K562 (cell line): ENCODE measurements around the gene PKD1L1.

Source experiments
- CHD1 ChIP-seq: fragments of 200-600 bp; sonication (generic); IDR thresholded peaks from one replicate; pipeline ENCODE4 v1.6.1; 2012; ENCODE audit warnings: mild to moderate bottlenecking, moderate library complexity, low read length, inconsistent platforms
- CTCF ChIP-seq, 3 experiments: IDR thresholded peaks in 2 of 3; conservative IDR thresholded peaks in 1 of 3; 2 replicates each; pipeline ENCODE4 v1.5.1; 2011 to 2012; ENCODE audit warnings: low read length in 3 of 3, mild to moderate bottlenecking in 3 of 3, control low read depth in 2 of 3, improper control_type of control experiment in 1 of 3, inconsistent platforms in 1 of 3, low read depth in 1 of 3, mixed read lengths in 1 of 3, moderate library complexity in 1 of 3; ENCODE audit not compliant: insufficient read depth in 2 of 3
- EP300 ChIP-seq: IDR thresholded peaks from 2 replicates; pipeline ENCODE4 v1.6.1; 2012; ENCODE audit warnings: low read length, improper control_type of control experiment
- GMEB1 ChIP-seq: fragments of 250-450 bp; sonication (Bioruptor Pico); IDR thresholded peaks from 2 replicates; pipeline ENCODE4 v1.4.0; 2020; ENCODE audit warnings: mild to moderate bottlenecking
- SMARCA5 ChIP-seq: fragments of 450-650 bp; IDR thresholded peaks from 2 replicates; pipeline ENCODE4 v1.6.1; 2016
- TBP ChIP-seq: optimal IDR thresholded peaks from 2 replicates; pipeline ENCODE3; 2011; ENCODE audit warnings: low read depth, low read length, improper control_type of control experiment
- TCF7L2 ChIP-seq: fragments of 150-350 bp; IDR thresholded peaks from 2 replicates; pipeline ENCODE4 v1.6.1; 2016; ENCODE audit warnings: low read depth, mild to moderate bottlenecking, low read length, moderate library complexity
- UBTF ChIP-seq, 2 experiments: IDR thresholded peaks; 2 replicates each; pipeline ENCODE4 v1.6.1; 2012; ENCODE audit warnings: improper control_type of control experiment in 2 of 2, low read depth in 2 of 2, low read length in 2 of 2, borderline replicate concordance in 1 of 2

GRCh38 chr7:47940088-47941013, 7.9 kb downstream of the PKD1L1 start:
- TF ChIP-seq UBTF (IDR thresholded peaks at IDR 0.05; ENCODE audit: borderline replicate concordance in 1 of 2, low read depth in 2 of 2, low read length in 2 of 2) (no peak), GMEB1 (CRISPR knock-in tag) (no peak), TCF7L2 (no peak), CTCF (IDR thresholded peaks at IDR 0.05 in 2 of 3, conservative IDR thresholded peaks at IDR 0.05 in 1 of 3; ENCODE audit: insufficient read depth in 2 of 3, low read depth in 1 of 3, low read length in 3 of 3) (no peak), EP300 (no peak), SMARCA5 (no peak), CHD1 (no peak), TBP (no peak)
